C4-2B (cell line): ENCODE measurements around the gene LIN7C.

ENCODE experiments used
- CTCF ChIP-seq: fragments of 450-650 bp; conservative IDR thresholded peaks from 2 replicates; pipeline ENCODE4 v1.5.1; 2017; ENCODE audit warnings: mild to moderate bottlenecking
- ZFX ChIP-seq: fragments of 450-650 bp; IDR thresholded peaks from 2 replicates; pipeline ENCODE4 v1.6.1; 2017

- TF ChIP-seq CTCF (no peak), ZFX (no peak)
Observed at GRCh38 chr11:27489092-27489491, 17.5 kb downstream of the LIN7C start.
